Measurements from ENCODE around the gene WDR7. TPM values are rescaled to one million over a fixed set of nuclear protein-coding genes. Genes with fewer than 3 reads are reported as not detected.

The WDR7 gene
- total RNA-seq, 1 donor from 2014 or later, result 29.3 TPM

DNA sequence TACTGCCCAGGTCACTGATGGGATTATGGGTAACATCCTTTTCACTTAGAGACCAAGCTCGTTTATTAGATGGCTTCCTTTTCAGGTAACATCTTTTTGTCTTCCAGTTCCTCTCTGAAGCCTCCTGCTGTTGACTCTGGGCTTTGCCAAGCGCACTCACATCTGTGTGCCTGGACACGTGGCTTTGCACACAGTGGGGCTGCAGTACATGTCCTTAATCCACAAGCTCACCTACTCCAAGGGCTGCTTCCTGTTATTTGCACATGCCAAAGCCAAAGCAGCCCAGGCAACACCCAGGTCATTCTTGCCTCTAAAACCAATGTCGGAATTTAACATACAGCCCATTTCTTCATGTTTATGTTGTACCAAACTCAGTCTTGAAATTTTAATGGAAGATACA lies 371.6 kb downstream of the WDR7 start:
- H3K4me3 ChIP-seq, result no peak overlapping the region
- no peaks in the 10 kb centered on the region for H3K27me3 ChIP-seq (ENCODE audit: low read depth)
- no peak overlapping the region for H3K27ac ChIP-seq (replicated peaks)
- no peaks in the 10 kb centered on the region for H3K4me1 ChIP-seq
- TF ChIP-seq, protein P1, sequence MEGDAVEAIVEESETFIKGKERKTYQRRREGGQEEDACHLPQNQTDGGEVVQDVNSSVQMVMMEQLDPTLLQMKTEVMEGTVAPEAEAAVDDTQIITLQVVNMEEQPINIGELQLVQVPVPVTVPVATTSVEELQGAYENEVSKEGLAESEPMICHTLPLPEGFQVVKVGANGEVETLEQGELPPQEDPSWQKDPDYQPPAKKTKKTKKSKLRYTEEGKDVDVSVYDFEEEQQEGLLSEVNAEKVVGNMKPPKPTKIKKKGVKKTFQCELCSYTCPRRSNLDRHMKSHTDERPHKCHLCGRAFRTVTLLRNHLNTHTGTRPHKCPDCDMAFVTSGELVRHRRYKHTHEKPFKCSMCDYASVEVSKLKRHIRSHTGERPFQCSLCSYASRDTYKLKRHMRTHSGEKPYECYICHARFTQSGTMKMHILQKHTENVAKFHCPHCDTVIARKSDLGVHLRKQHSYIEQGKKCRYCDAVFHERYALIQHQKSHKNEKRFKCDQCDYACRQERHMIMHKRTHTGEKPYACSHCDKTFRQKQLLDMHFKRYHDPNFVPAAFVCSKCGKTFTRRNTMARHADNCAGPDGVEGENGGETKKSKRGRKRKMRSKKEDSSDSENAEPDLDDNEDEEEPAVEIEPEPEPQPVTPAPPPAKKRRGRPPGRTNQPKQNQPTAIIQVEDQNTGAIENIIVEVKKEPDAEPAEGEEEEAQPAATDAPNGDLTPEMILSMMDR (IDR thresholded peaks at IDR 0.05; ENCODE audit: borderline replicate concordance), result no peak
- H3K9me3 ChIP-seq (replicated peaks), result no peaks in the 10 kb centered on the region
- peaks cover 39% of the 10 kb centered on the region for H3K36me3 ChIP-seq
- DNase-seq, result no peak
- intact Hi-C loops (cut with micrococcal nuclease), result no loop called here

DNA sequence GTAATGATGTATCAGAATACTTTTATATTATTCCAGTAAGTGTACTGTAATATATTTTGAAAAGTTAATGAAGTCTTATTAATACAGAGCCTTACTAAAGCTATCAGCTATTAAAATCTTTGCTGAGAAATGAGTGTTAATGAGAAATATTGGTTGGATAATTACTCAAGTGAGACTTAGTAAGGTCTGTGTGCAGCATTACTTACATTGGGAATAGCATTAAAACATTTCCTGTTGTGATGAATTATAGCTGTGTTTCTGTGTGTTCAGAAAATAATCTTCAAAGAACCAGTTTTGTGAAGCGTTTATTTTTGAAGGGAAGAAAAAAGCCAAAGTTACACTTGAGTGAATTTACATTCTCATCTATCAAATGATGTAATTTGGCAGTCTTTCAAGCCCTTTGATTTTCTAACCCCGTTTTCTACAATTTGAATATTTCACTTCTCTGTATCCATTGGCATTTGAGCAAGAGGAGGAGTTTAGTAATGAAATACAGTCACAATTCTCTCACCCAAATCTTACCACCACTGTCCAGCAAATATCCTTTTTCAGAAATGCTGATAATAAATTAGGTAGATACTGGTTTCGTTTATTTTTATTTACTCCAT lies 372.2 kb downstream of the WDR7 start:
- Histone ChIP-seq H3K4me1 (no peaks in the 10 kb centered on the region), H3K36me3 (peaks cover 44% of the 10 kb centered on the region), H3K4me3 (no peak overlapping the region), H3K27ac (replicated peaks) (no peak overlapping the region), H3K9me3 (replicated peaks) (no peaks in the 10 kb centered on the region), H3K27me3 (ENCODE audit: low read depth) (no peaks in the 10 kb centered on the region)
- intact Hi-C loops (cut with micrococcal nuclease), result no loop called here
- no peak for DNase-seq
- TF ChIP-seq, protein P1 (IDR thresholded peaks at IDR 0.05; ENCODE audit: borderline replicate concordance), result no peak

DNA sequence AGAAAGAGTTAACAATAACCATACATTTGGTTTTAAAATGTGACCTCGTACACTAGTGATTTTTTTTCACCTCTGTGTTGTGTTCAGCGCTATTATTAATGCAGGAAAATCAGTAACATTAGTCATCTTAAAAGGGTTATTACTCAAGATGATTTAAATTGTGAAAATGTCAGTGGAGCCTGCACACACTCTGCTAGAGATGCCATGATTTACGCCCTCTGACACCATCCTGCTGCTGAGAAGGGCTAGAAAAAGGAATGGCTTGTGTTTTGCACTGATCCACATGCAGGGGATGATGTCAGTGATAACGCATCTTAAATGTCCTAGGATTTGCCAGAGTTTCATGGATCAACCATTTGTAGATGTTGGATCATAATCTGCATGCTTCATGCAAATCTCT lies 374.4 kb downstream of the WDR7 start:
- Histone ChIP-seq H3K9me3 (replicated peaks) (no peaks in the 10 kb centered on the region), H3K4me3 (no peak overlapping the region), H3K4me1 (no peaks in the 10 kb centered on the region), H3K36me3 (peaks cover 65% of the 10 kb centered on the region), H3K27me3 (ENCODE audit: low read depth) (no peaks in the 10 kb centered on the region), H3K27ac (replicated peaks) (no peak overlapping the region)
- TF ChIP-seq, protein P1 (IDR thresholded peaks at IDR 0.05; ENCODE audit: borderline replicate concordance), result no peak
- no peak for DNase-seq
- intact Hi-C loops (cut with micrococcal nuclease), result no loop called here

DNA sequence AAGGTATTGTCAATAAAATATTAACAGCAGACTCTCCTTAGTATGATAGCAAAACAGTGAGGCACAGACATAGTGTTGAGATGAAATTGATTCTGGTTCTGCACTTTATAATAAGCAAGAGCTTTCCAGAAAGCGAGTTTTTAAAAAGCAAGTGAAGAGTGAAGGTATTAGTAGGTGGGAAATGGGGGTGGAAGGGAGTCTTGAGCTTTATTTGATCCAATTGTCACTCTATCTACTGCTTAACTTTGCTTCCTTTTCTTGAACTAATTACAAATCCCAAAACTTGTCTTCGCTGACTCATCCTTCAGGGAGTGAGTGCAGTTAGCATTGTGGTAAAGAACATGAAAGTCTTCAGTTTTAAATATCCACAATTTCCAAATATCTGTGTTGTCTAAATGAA lies 375.2 kb downstream of the WDR7 start:
- Histone ChIP-seq H3K27ac (replicated peaks) (no peak overlapping the region), H3K27me3 (ENCODE audit: low read depth) (no peaks in the 10 kb centered on the region), H3K9me3 (replicated peaks) (no peaks in the 10 kb centered on the region), H3K4me1 (no peaks in the 10 kb centered on the region), H3K4me3 (no peak overlapping the region), H3K36me3 (peaks cover 63% of the 10 kb centered on the region)
- TF ChIP-seq, protein P1 (IDR thresholded peaks at IDR 0.05; ENCODE audit: borderline replicate concordance), result no peak
- intact Hi-C loops (cut with micrococcal nuclease), result no loop called here
- DNase-seq, result no peak

DNA sequence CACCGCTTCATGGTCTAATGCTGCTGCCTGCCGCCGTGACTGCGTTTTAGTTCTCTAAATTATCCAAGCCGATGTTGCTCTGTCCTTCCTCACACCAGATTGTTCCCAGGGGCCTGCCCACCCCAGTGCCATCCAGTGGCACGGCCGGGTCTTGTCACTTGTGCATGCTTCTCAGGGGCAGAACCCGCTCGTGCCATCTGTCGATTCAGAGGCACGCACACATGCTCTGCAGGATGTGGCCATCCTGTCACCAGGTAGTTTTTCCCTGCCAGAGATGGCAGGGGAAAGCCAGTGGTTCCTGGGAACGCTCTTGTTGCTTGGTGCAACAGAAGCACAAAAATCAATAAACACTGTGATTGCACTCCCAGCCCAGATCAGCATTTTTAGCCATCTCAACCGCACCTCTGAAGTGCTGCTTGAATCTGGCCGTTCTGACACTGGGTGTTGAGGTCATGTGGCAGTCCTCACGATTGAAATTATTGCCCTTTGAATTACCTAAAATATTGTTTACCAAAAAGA lies 376.1 kb downstream of the WDR7 start:
- Histone ChIP-seq H3K4me1 (no peaks in the 10 kb centered on the region), H3K27me3 (ENCODE audit: low read depth) (no peaks in the 10 kb centered on the region), H3K9me3 (replicated peaks) (no peaks in the 10 kb centered on the region), H3K27ac (replicated peaks) (no peak overlapping the region), H3K36me3 (peaks cover 61% of the 10 kb centered on the region), H3K4me3 (no peak overlapping the region)
- TF ChIP-seq, protein P1 (IDR thresholded peaks at IDR 0.05; ENCODE audit: borderline replicate concordance), result no peak
- DNase-seq, result no peak
- intact Hi-C loops (cut with micrococcal nuclease), result no loop called here

Measured in left ventricle myocardium inferior (tissue), 1 donor.